Endothelial cell of umbilical vein (primary cell): ENCODE results near the gene SERBP1. TPM values are rescaled to one million over a fixed set of nuclear protein-coding genes. Genes with fewer than 3 reads are reported as not detected.
A peak's percentile ranks its signal among the peaks of the same experiment; 100 is the strongest.

Experiments used
- BruUV-seq: library from RNA; stranded (reverse); fragments of 400-500 nt; replicated peaks from 2 replicates; lab custom pipeline; 2021; lab: Mats Ljungman, UMichigan
- CTCF ChIA-PET: fragments of 300-600, 350-600 bp; sonication (Branson Sonifier 250); formaldehyde crosslinking; loops from one replicate; lab custom pipeline; 2021; ENCODE audit warnings: antibody characterized with exemption, inconsistent platforms; lab: Charles Lee
- POLR2A ChIA-PET: fragments of 300-600, 350-600 bp; sonication (Branson Sonifier 250); formaldehyde crosslinking; loops from one replicate; lab custom pipeline; 2021; ENCODE audit warnings: antibody characterized with exemption, inconsistent platforms; lab: Charles Lee
- DNase-seq: peaks from one replicate; pipeline ENCODE4 v3.0.0-alpha.2; 2011; ENCODE audit warnings: low read depth, low spot score
- FAIRE-seq: peaks from 2 replicates; lab custom pipeline; 2011; peaks lifted over from hg19 to GRCh38; lab: Jason Lieb, UNC
- H2AFZ ChIP-seq: 2 replicates; pipeline ENCODE4 v1.6.0; 2012; ENCODE audit warnings: low read depth, low read length, control low read depth, inconsistent platforms
- H3K27ac ChIP-seq: 2 replicates; pipeline ENCODE4 v1.5.1; 2011; ENCODE audit warnings: low read depth, mild to moderate bottlenecking, control low read depth, low read length, moderate library complexity; ENCODE audit not compliant: insufficient read depth
- H3K27me3 ChIP-seq, 2 experiments: 2 replicates each; pipeline versions ENCODE4 v1.6.0 to v1.6.1; 2011; ENCODE audit warnings: low read length in 2 of 2, mixed read lengths in 1 of 2; ENCODE audit not compliant: control insufficient read depth in 2 of 2, insufficient read depth in 2 of 2
- H3K36me3 ChIP-seq, 2 experiments: 2 replicates in 1 of 2; 3 replicates in 1 of 2; pipeline ENCODE4 v1.5.1; 2011; ENCODE audit warnings: low read length in 2 of 2, mild to moderate bottlenecking in 1 of 2, moderate library complexity in 1 of 2; ENCODE audit not compliant: control insufficient read depth in 2 of 2, insufficient read depth in 2 of 2; ENCODE audit errors: extremely low read depth in 1 of 2
- H3K4me1 ChIP-seq: 3 replicates; pipeline ENCODE4 v1.5.1; 2011; ENCODE audit warnings: mild to moderate bottlenecking, low read length; ENCODE audit not compliant: control insufficient read depth, insufficient read depth; ENCODE audit errors: extremely low read depth
- H3K4me2 ChIP-seq: 2 replicates; pipeline ENCODE4 v1.6.1; 2011; ENCODE audit warnings: low read length, control low read depth, mixed read lengths; ENCODE audit not compliant: insufficient read depth
- H3K4me3 ChIP-seq, 3 experiments: fragments of 200-600 bp in 1 of 3; sonication (generic), shearing (Covaris generic) in 1 of 3; replicated peaks in 1 of 3; 2 replicates each; pipeline ENCODE4 v1.5.1; 2011 to 2016; ENCODE audit warnings: control low read depth in 3 of 3, low read length in 3 of 3, mild to moderate bottlenecking in 2 of 3, inconsistent platforms in 1 of 3, low read depth in 1 of 3, moderate library complexity in 1 of 3; ENCODE audit not compliant: insufficient read depth in 1 of 3
- H3K79me2 ChIP-seq: 2 replicates; pipeline ENCODE4 v1.6.0; 2012; ENCODE audit warnings: low read length, inconsistent platforms; ENCODE audit not compliant: control insufficient read depth, insufficient read depth
- H3K9ac ChIP-seq: replicated peaks from 2 replicates; pipeline ENCODE3; 2011; ENCODE audit warnings: low read length, control low read depth; ENCODE audit not compliant: insufficient read depth; ENCODE audit errors: extremely low read depth
- H3K9me1 ChIP-seq: replicated peaks from 3 replicates; pipeline ENCODE4 v1.6.0; 2011; ENCODE audit warnings: mild to moderate bottlenecking, low read length; ENCODE audit not compliant: control insufficient read depth, insufficient read depth; ENCODE audit errors: extremely low read depth
- H3K9me3 ChIP-seq: replicated peaks from 2 replicates; pipeline ENCODE4 v1.5.1; 2012; ENCODE audit warnings: low read length, inconsistent platforms; ENCODE audit not compliant: control insufficient read depth, insufficient read depth
- H4K20me1 ChIP-seq: replicated peaks from 2 replicates; pipeline ENCODE3; 2011; ENCODE audit warnings: mild to moderate bottlenecking, low read length; ENCODE audit not compliant: control insufficient read depth, insufficient read depth; ENCODE audit errors: extremely low read depth
- CTCF ChIP-seq, 2 donors: IDR thresholded peaks; 1 replicate in 1 of 2; 2 replicates in 1 of 2; pipeline ENCODE4 v1.5.1; 2011; ENCODE audit warnings: low read length in 2 of 2, mild to moderate bottlenecking in 2 of 2, moderate library complexity in 2 of 2, control low read depth in 1 of 2, inconsistent platforms in 1 of 2, low read depth in 1 of 2; ENCODE audit not compliant: insufficient read depth in 1 of 2; ENCODE audit errors: extremely low read depth in 1 of 2
- GATA2 ChIP-seq: IDR thresholded peaks from 2 replicates; pipeline ENCODE4 v1.7.0; 2011; ENCODE audit warnings: low read depth, mild to moderate bottlenecking, moderate library complexity, mixed read lengths, low read length; ENCODE audit not compliant: insufficient read length, insufficient read depth
- dilution Hi-C: fragments of 300-500 bp; cut with MboI; formaldehyde crosslinking; loops from one replicate; pipeline ENCODE4 v1.15.0; 2019; ENCODE audit warnings: low sequenced_read_pairs; ENCODE audit not compliant: extremely low pct_ligation_motif_present
- intact Hi-C: fragments of 100-400 bp; cut with micrococcal nuclease; formaldehyde crosslinking; loops from one replicate; pipeline ENCODE4 v1.10.0; 2022
- polyA plus RNA-seq, 4 experiments: library from polyadenylated mRNA; depleted of rRNA in 3 of 4; stranded (reverse) in 3 of 4; unstranded in 1 of 4; fragments of >200 nt; gene quantifications; 2 replicates each; pipeline versions ENCODE4 v1.2.1 to v1.2.3, GENCODE V29; 2011 to 2012; ENCODE audit warnings: missing spikeins in 1 of 4
- total RNA-seq: library from RNA; stranded (reverse); gene quantifications from 2 replicates; pipeline ENCODE4 v1.2.3, GENCODE V29; 2021

SERBP1 gene
- total and polyA plus RNA-seq, 2 donors (not counting 3 experiments of a cell fraction or from before 2014, with no cell fraction given), result 145 to 293 TPM

- ChIA-PET POLR2A (interaction anchor here (1.8 kb wide), 1 partner anchor 48 kb away, joined by 4 read pairs; no protein-coding TSS in a partner anchor), CTCF (interaction anchor here (0.6 to 5.0 kb wide), 8 partner anchors 8 to 197 kb away, joined by 3 to 47 read pairs (median 3); no protein-coding TSS in a partner anchor)
- FAIRE-seq (no peak), DNase-seq (no peak)
- no TSS peak for BruUV-seq
- peaks cover 23% of the 10 kb centered on the region for H4K20me1 ChIP-seq
- intact Hi-C loops (no loop called here), dilution Hi-C loops (no loop called here)
- no peak for TF ChIP-seq CTCF (IDR thresholded peaks at IDR 0.05; ENCODE audit: extremely low read depth in 1 of 2, insufficient read depth in 1 of 2, low read depth in 1 of 2, low read length in 2 of 2)
- no peak for TF ChIP-seq GATA2
- H3K79me2 ChIP-seq, result peaks cover 39% of the 10 kb centered on the region
- peak overlapping the region; percentile 55 for H3K9ac ChIP-seq
- H3K9me3 ChIP-seq, result no peaks in the 10 kb centered on the region
- H2AFZ ChIP-seq, result peak overlapping the region; percentile 68
- H3K9me1 ChIP-seq, result no peaks in the 10 kb centered on the region
- peaks cover 23% of the 10 kb centered on the region for H3K4me1 ChIP-seq
- H3K27me3 ChIP-seq, result no peaks in the 10 kb centered on the region
- H3K27ac ChIP-seq, result peak overlapping the region; percentile 75
- H3K4me3 ChIP-seq, result peak overlapping the region; percentile 66 to 99 (median 92)
- H3K36me3 ChIP-seq, result no peaks in the 10 kb centered on the region
- H3K4me2 ChIP-seq, result peak overlapping the region; percentile 94
These were observed 1.1 kb upstream of the SERBP1 start for GRCh38 chr1:67431156-67431765.
